ENCODE data around the gene KLF6.

The KLF6 gene

GRCh38 chr10:3787816-3788215 is 2.8 kb upstream of the KLF6 start:
- Histone ChIP-seq H3K9me3 (ENCODE audit: control insufficient read depth, low read length) (peaks cover 6% of the 10 kb centered on the region), H3K4me1 (ENCODE audit: control insufficient read depth, insufficient read depth, low read length, poor library complexity, severe bottlenecking) (no peaks in the 10 kb centered on the region), H3K4me3 (ENCODE audit: extremely low read depth, insufficient read depth, low read length, poor library complexity, severe bottlenecking) (no peak overlapping the region), H3K27ac (ENCODE audit: low read depth, low read length, severe bottlenecking) (no peak overlapping the region), H3K36me3 (ENCODE audit: control insufficient read depth, insufficient read depth, low read length) (peaks cover 15% of the 10 kb centered on the region)
- 74 to 76% methylated on average over 8 to 9 of the region's 9 CpGs for WGBS, 2 experiments (ENCODE audit: insufficient coverage in 2 of 2)

DNA sequence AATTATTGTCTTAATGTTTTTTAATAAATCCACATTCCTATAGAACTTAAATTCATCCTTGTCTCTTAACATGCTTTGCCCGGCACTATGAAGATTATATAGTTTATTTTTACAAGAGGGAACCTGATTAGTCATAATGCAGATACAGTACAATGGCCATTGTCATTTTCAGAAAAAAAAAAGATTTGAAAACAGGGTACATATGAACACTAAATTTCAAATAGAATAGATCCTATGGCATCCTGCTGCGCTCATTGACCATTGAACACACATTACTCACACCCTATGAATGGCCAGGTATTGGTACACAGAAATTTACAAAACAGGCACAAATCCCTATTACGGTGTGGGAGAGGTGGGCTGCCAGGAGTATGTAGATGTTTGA is 2.0 kb upstream of the KLF6 start:
- H3K27ac ChIP-seq (ENCODE audit: low read depth, low read length, severe bottlenecking): peak overlapping the region; percentile 100
- H3K36me3 ChIP-seq (ENCODE audit: control insufficient read depth, insufficient read depth, low read length): peaks cover 23% of the 10 kb centered on the region
- no peak overlapping the region for H3K4me3 ChIP-seq (ENCODE audit: extremely low read depth, insufficient read depth, low read length, poor library complexity, severe bottlenecking)
- H3K9me3 ChIP-seq (ENCODE audit: control insufficient read depth, low read length): peaks cover 6% of the 10 kb centered on the region
- no CpG with 5 or more reads among the region's 3 CpGs for WGBS, 2 experiments (ENCODE audit: insufficient coverage in 2 of 2)
- H3K4me1 ChIP-seq (ENCODE audit: control insufficient read depth, insufficient read depth, low read length, poor library complexity, severe bottlenecking): no peaks in the 10 kb centered on the region

DNA sequence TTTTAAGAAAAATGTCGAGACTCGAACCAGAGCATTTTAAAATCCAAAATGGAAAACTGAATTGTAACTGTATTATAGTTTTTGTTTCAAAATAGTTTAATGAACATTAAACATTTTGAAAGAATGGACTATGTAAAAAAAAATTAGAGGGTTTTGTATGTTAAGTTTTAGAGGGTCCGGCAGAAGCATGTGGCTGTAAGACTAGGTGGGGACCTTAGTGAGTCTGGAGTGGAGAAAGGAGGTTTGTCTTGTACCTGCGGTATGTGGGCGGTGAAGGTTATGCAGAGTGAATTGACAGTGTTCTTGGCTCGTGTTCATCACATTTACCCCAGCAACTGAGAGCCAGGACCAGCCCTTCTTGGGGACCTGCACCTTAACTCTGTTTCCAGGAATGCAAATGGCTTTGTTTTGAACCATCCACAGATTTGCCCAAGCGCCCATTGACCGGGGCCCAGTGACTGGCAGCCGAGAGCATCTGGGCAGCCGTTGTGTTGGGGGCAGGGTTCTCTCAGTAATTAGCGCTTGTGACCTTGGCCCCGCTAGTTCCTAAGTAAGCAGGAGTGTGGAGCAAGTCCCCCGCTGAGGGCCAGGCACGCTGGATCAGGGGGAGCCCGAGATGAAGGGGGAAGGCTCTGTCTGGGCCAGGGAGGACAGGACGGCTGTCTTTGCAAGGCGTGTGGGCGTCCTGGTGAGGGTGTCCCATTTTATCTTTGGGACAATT is 1.4 kb upstream of the KLF6 start:
- WGBS, 2 experiments (ENCODE audit: insufficient coverage in 2 of 2): 9% methylated on average over 8 to 11 of the region's 18 CpGs
- Histone ChIP-seq H3K9me3 (ENCODE audit: control insufficient read depth, low read length) (peaks cover 6% of the 10 kb centered on the region), H3K4me1 (ENCODE audit: control insufficient read depth, insufficient read depth, low read length, poor library complexity, severe bottlenecking) (no peaks in the 10 kb centered on the region), H3K27ac (ENCODE audit: low read depth, low read length, severe bottlenecking) (peak overlapping the region; percentile 100), H3K36me3 (ENCODE audit: control insufficient read depth, insufficient read depth, low read length) (peaks cover 29% of the 10 kb centered on the region), H3K4me3 (ENCODE audit: extremely low read depth, insufficient read depth, low read length, poor library complexity, severe bottlenecking) (peak overlapping the region; percentile 64)

- WGBS, 2 experiments (ENCODE audit: insufficient coverage in 2 of 2): 0% methylated on average over 4 to 7 of the region's 18 CpGs
- peaks cover 35% of the 10 kb centered on the region for H3K36me3 ChIP-seq (ENCODE audit: control insufficient read depth, insufficient read depth, low read length)
- H3K27ac ChIP-seq (ENCODE audit: low read depth, low read length, severe bottlenecking): peak overlapping the region; percentile 100
- H3K4me3 ChIP-seq (ENCODE audit: extremely low read depth, insufficient read depth, low read length, poor library complexity, severe bottlenecking): peak overlapping the region; percentile 64
- H3K4me1 ChIP-seq (ENCODE audit: control insufficient read depth, insufficient read depth, low read length, poor library complexity, severe bottlenecking): no peaks in the 10 kb centered on the region
- peaks cover 6% of the 10 kb centered on the region for H3K9me3 ChIP-seq (ENCODE audit: control insufficient read depth, low read length)
Measured at GRCh38 chr10:3785851-3786271, 852 bp upstream of the KLF6 start.

DNA sequence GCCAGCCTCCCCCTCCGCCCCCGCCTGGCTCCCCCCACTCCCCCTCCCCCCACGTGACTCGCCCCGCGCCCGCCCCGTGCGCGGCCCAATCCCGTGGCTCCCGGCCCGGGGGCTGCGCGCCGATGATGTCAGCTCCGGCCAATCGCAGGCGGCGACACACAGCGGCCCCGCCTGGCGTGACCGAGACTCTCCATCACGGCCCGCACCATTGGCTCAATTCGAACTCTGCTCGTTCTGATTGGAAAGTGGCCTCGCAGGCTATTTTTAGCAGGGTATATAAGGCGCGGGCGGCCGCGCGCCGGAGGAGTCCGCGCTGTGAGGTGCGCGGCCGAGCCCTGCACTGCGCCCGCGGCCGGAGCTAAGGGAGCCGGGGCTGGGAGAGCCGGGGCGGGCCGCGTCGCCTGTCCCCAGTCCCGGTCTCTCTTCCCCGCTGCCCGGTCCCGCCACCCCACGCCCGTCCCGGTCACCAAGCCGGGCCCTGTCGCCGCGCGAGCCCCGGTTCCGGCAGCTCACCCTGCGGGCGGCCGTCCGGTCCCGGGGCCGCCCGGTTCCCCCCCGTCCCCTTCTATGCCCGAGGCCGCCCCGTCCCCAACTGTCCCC is 342 bp upstream of the KLF6 start:
- Histone ChIP-seq H3K4me1 (ENCODE audit: control insufficient read depth, insufficient read depth, low read length, poor library complexity, severe bottlenecking) (no peaks in the 10 kb centered on the region), H3K9me3 (ENCODE audit: control insufficient read depth, low read length) (peaks cover 3% of the 10 kb centered on the region), H3K27ac (ENCODE audit: low read depth, low read length, severe bottlenecking) (peak overlapping the region; percentile 100), H3K36me3 (ENCODE audit: control insufficient read depth, insufficient read depth, low read length) (peaks cover 40% of the 10 kb centered on the region), H3K4me3 (ENCODE audit: extremely low read depth, insufficient read depth, low read length, poor library complexity, severe bottlenecking) (peak overlapping the region; percentile 96)
- WGBS, 2 experiments (ENCODE audit: insufficient coverage in 2 of 2): 0% methylated on average over 45 to 58 of the region's 76 CpGs

- Histone ChIP-seq H3K36me3 (ENCODE audit: control insufficient read depth, insufficient read depth, low read length) (peaks cover 55% of the 10 kb centered on the region), H3K27ac (ENCODE audit: low read depth, low read length, severe bottlenecking) (peak overlapping the region; percentile 99), H3K4me3 (ENCODE audit: extremely low read depth, insufficient read depth, low read length, poor library complexity, severe bottlenecking) (peak overlapping the region; percentile 96), H3K4me1 (ENCODE audit: control insufficient read depth, insufficient read depth, low read length, poor library complexity, severe bottlenecking) (peaks cover 3% of the 10 kb centered on the region), H3K9me3 (ENCODE audit: control insufficient read depth, low read length) (no peaks in the 10 kb centered on the region)
- WGBS, 2 experiments (ENCODE audit: insufficient coverage in 2 of 2): 0% methylated on average over 17 to 18 of the region's 22 CpGs
Measured at GRCh38 chr10:3783682-3784432, 1.2 kb downstream of the KLF6 start.

GRCh38 chr10:3783316-3783681 is 1.7 kb downstream of the KLF6 start:
- Histone ChIP-seq H3K9me3 (ENCODE audit: control insufficient read depth, low read length) (no peaks in the 10 kb centered on the region), H3K27ac (ENCODE audit: low read depth, low read length, severe bottlenecking) (peak overlapping the region; percentile 99), H3K4me3 (ENCODE audit: extremely low read depth, insufficient read depth, low read length, poor library complexity, severe bottlenecking) (peak overlapping the region; percentile 96), H3K36me3 (ENCODE audit: control insufficient read depth, insufficient read depth, low read length) (peaks cover 61% of the 10 kb centered on the region), H3K4me1 (ENCODE audit: control insufficient read depth, insufficient read depth, low read length, poor library complexity, severe bottlenecking) (peaks cover 9% of the 10 kb centered on the region)
- 0% methylated on average over 4 to 6 of the region's 12 CpGs for whole genome bisulfite sequencing, 2 experiments (ENCODE audit: insufficient coverage in 2 of 2)

DNA sequence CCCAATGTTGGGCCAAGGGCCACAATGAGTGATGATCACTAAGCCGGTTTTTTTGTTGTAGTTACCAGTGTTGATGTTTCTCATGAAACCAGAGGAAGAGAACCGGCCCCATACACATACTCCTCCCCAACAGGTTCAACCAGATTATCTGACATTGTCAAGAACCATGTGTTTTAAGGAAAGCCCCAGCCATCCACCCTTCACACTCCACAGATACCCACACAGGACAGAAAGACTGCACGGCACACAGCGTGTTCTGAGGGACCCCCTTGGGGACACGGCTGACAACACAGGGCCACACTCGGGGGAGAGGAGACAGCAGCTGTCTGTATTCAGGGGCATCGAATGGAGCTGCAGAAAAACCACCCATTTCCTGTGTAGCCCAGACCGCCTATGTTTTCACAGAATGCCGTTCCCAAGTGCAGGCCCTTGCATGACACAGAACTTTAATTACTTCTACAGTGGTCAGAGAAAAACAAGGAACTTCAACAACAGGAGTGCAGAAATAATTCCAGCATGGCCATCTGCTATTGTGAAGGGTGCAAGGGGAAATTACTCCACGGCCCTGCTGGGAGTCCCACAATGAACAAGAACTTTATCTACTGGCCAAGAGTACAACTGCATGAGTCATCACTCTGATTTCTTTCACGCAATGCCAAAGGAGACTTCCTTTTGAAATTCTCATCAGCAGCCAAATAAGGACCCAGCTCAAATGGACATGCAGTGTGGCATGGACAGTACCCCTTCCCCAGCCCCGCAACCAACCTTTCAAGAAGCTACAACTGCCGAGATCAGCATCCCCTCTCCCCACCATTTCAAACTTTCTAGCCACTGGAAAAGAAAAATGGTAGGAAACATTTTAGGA is 2.3 kb downstream of the KLF6 start:
- Histone ChIP-seq H3K36me3 (ENCODE audit: control insufficient read depth, insufficient read depth, low read length) (peaks cover 67% of the 10 kb centered on the region), H3K9me3 (ENCODE audit: control insufficient read depth, low read length) (no peaks in the 10 kb centered on the region), H3K4me3 (ENCODE audit: extremely low read depth, insufficient read depth, low read length, poor library complexity, severe bottlenecking) (peak overlapping the region; percentile 96), H3K4me1 (ENCODE audit: control insufficient read depth, insufficient read depth, low read length, poor library complexity, severe bottlenecking) (peaks cover 15% of the 10 kb centered on the region), H3K27ac (ENCODE audit: low read depth, low read length, severe bottlenecking) (peak overlapping the region; percentile 99)
- 6% methylated on average over 8 to 9 of the region's 13 CpGs for WGBS, 2 experiments (ENCODE audit: insufficient coverage in 2 of 2)

DNA sequence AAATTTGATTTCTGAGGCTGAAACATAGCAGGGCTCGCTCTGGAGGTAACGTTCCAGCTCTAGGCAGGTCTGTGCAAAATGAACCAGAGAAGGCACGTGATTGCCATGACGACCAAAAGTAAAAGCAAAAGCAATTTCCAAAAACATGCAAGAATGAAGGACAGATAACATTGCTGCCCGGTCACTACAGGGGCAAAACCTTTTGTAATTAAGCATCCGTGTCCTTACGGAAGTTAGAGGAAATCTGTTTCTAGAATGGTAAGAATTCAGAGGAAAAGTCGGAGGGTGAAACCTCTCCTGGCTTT is 2.9 kb downstream of the KLF6 start:
- Histone ChIP-seq H3K4me1 (ENCODE audit: control insufficient read depth, insufficient read depth, low read length, poor library complexity, severe bottlenecking) (peaks cover 18% of the 10 kb centered on the region), H3K4me3 (ENCODE audit: extremely low read depth, insufficient read depth, low read length, poor library complexity, severe bottlenecking) (peak overlapping the region; percentile 96), H3K27ac (ENCODE audit: low read depth, low read length, severe bottlenecking) (peak overlapping the region; percentile 99), H3K36me3 (ENCODE audit: control insufficient read depth, insufficient read depth, low read length) (peaks cover 71% of the 10 kb centered on the region), H3K9me3 (ENCODE audit: control insufficient read depth, low read length) (no peaks in the 10 kb centered on the region)
- WGBS, 2 experiments (ENCODE audit: insufficient coverage in 2 of 2): 76 to 79% methylated on average over 8 of the region's 8 CpGs

DNA sequence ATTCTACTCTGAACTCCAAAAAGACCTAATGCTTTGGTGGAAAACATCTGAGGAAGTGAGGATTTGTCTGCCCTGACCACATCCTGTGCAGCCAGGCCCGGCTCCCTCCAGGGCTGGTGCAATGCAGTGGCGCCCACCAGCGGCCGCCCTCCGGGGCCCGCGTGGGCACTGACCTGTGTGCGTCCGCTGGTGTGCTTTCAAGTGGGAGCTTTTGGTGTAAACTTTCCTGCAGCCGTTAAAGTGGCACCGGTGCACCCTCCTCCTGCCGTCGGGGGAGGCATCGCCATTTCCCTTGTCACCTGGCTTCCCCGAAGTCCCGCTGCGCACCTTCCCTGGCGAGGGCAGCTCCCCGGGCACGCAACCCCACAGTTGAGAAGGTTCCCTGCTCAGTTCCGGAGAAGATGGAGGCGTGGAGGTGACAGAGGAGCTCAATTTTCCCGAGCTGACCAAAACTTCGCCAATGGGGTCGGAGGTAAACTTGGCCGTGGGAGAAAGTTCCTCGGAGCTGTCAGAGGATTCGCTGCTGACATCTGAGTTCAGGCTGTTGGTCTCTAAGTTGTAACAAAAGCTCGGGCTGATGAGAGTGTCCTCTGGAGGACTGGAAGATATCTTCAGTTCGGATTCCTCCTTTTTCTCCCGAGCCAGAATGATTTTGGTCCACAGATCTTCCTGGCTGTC is 3.4 kb downstream of the KLF6 start:
- H3K9me3 ChIP-seq (ENCODE audit: control insufficient read depth, low read length): no peaks in the 10 kb centered on the region
- H3K27ac ChIP-seq (ENCODE audit: low read depth, low read length, severe bottlenecking): peak overlapping the region; percentile 99
- 83 to 85% methylated on average over 22 to 28 of the region's 31 CpGs for WGBS, 2 experiments (ENCODE audit: insufficient coverage in 2 of 2)
- peaks cover 23% of the 10 kb centered on the region for H3K4me1 ChIP-seq (ENCODE audit: control insufficient read depth, insufficient read depth, low read length, poor library complexity, severe bottlenecking)
- H3K36me3 ChIP-seq (ENCODE audit: control insufficient read depth, insufficient read depth, low read length): peaks cover 76% of the 10 kb centered on the region
- peak overlapping the region; percentile 96 for H3K4me3 ChIP-seq (ENCODE audit: extremely low read depth, insufficient read depth, low read length, poor library complexity, severe bottlenecking)

Data from mesodermal cell (in vitro differentiated cells).